HepG2 (cell line): Measurements from ENCODE around the gene MLYCD. TPM values are rescaled to one million over a fixed set of nuclear protein-coding genes. Genes with fewer than 3 reads are reported as not detected.

Experiments used
- BRD4 ChIP-seq: sonication (generic); formaldehyde crosslinking; IDR thresholded peaks from 2 replicates; pipeline ENCODE4 v1.4.0; 2020; ENCODE audit warnings: missing genetic modification reagents
- CEBPZ ChIP-seq: IDR thresholded peaks from 2 replicates; pipeline ENCODE4 v1.6.1; 2012; ENCODE audit warnings: low read length, improper control_type of control experiment
- CSRNP1 ChIP-seq: sonication (generic); formaldehyde crosslinking; IDR thresholded peaks from 2 replicates; pipeline ENCODE4 v1.8.1; 2023; ENCODE audit warnings: mild to moderate bottlenecking, missing genetic modification reagents
- FOXO4 ChIP-seq: sonication (generic); formaldehyde crosslinking; conservative IDR thresholded peaks from 2 replicates; pipeline ENCODE4 v1.8.1; 2023; ENCODE audit warnings: missing genetic modification reagents
- GFI1 ChIP-seq: sonication (generic); formaldehyde crosslinking; IDR thresholded peaks from 2 replicates; pipeline ENCODE4 v1.5.0; 2020; ENCODE audit warnings: missing genetic modification reagents, mild to moderate bottlenecking, borderline replicate concordance
- HNF1B ChIP-seq: sonication (generic); formaldehyde crosslinking; IDR thresholded peaks from 2 replicates; pipeline ENCODE4 v1.5.1; 2020; ENCODE audit warnings: mild to moderate bottlenecking, moderate library complexity, missing genetic modification reagents
- HNF4A ChIP-seq: sonication (generic); formaldehyde crosslinking; IDR thresholded peaks from 2 replicates; pipeline ENCODE4 v1.4.0; 2020; ENCODE audit warnings: missing genetic modification reagents
- ISL2 ChIP-seq: sonication (generic); formaldehyde crosslinking; IDR thresholded peaks from 2 replicates; pipeline ENCODE4 v1.5.0; 2020; ENCODE audit warnings: missing genetic modification reagents
- KLF15 ChIP-seq: sonication (generic); formaldehyde crosslinking; IDR thresholded peaks from 2 replicates; pipeline ENCODE4 v1.8.1; 2023; ENCODE audit warnings: borderline replicate concordance, mild to moderate bottlenecking, inconsistent platforms, missing genetic modification reagents, mixed read lengths
- MNT ChIP-seq: fragments of 450-650 bp; IDR thresholded peaks from 2 replicates; pipeline ENCODE4 v1.6.1; 2016
- NBN ChIP-seq: fragments of 450-650 bp; conservative IDR thresholded peaks from 2 replicates; pipeline ENCODE4 v1.6.1; 2017
- SNRNP70 ChIP-seq: fragments of 200-400 bp; formaldehyde crosslinking; IDR thresholded peaks from 2 replicates; pipeline ENCODE4 v1.6.1; 2017; ENCODE audit warnings: mild to moderate bottlenecking, low read depth, low read length, moderate library complexity
- U2AF2 ChIP-seq: fragments of 200-400 bp; formaldehyde crosslinking; IDR thresholded peaks from 2 replicates; pipeline ENCODE4 v1.6.1; 2017; ENCODE audit warnings: low read depth, mild to moderate bottlenecking, low read length
- ZBTB14 ChIP-seq: sonication (generic); formaldehyde crosslinking; IDR thresholded peaks from 2 replicates; pipeline ENCODE4 v1.4.0; 2020; ENCODE audit warnings: missing genetic modification reagents
- ZNF24 ChIP-seq: fragments of 450-650 bp; IDR thresholded peaks from 2 replicates; pipeline ENCODE4 v1.6.1; 2017; ENCODE audit warnings: antibody characterized with exemption, mild to moderate bottlenecking
- ZNF367 ChIP-seq: sonication (generic); formaldehyde crosslinking; IDR thresholded peaks from 2 replicates; pipeline ENCODE4 v1.4.0; 2020; ENCODE audit warnings: missing genetic modification reagents, borderline replicate concordance
- ZNF543 ChIP-seq: sonication (generic); formaldehyde crosslinking; IDR thresholded peaks from 2 replicates; pipeline ENCODE4 v1.4.0; 2020; ENCODE audit warnings: mild to moderate bottlenecking, missing genetic modification reagents
- ZNF567 ChIP-seq: sonication (generic); formaldehyde crosslinking; IDR thresholded peaks from 2 replicates; pipeline ENCODE4 v1.8.1; 2023; ENCODE audit warnings: mild to moderate bottlenecking, missing genetic modification reagents, borderline replicate concordance
- ZNF570 ChIP-seq: sonication (generic); formaldehyde crosslinking; IDR thresholded peaks from 2 replicates; pipeline ENCODE4 v1.4.0; 2020; ENCODE audit warnings: mild to moderate bottlenecking, missing genetic modification reagents, borderline replicate concordance
- polyA plus RNA-seq, 8 experiments: library from polyadenylated mRNA; depleted of rRNA in 3 of 8; stranded (reverse) in 7 of 8; unstranded in 1 of 8; fragments of >200 nt; fragmentation: Illumina TruSeq in 4 of 8; extraction: Trizol in 4 of 8; gene quantifications; 2 replicates each; pipeline versions ENCODE4 v1.2.1 to v1.2.3, GENCODE V29; 2011 to 2016; ENCODE audit warnings: low read depth in 4 of 8, missing spikeins in 1 of 8, mixed read lengths in 1 of 8; ENCODE audit not compliant: insufficient read depth in 1 of 8
- total RNA-seq, 5 experiments: library from RNA; depleted of rRNA; stranded (reverse); fragments of >200 nt; fragmentation: Illumina TruSeq; extraction: Trizol; gene quantifications; 2 replicates each; pipeline ENCODE4 v1.2.3, GENCODE V29; 2016; ENCODE audit warnings: low read depth in 1 of 5

Gene MLYCD
- total and polyA plus RNA-seq, 2 of the 13 experiments (the other 11 are each of a cell fraction or from before 2014, with no cell fraction given), result 1.8 to 4.0 TPM

- TF ChIP-seq FOXO4 (CRISPR knock-in tag) (no peak), ZBTB14 (CRISPR knock-in tag) (no peak; the same call in 1 of the 2 replicates), CEBPZ (no peak), HNF4A (CRISPR knock-in tag) (no peak; the same call in 1 of the 2 replicates), BRD4 (CRISPR knock-in tag) (no peak), ZNF570 (CRISPR knock-in tag) (no peak), U2AF2 (no peak), NBN (no peak), ZNF543 (CRISPR knock-in tag) (no peak), HNF1B (CRISPR knock-in tag) (no peak), MNT (no peak), SNRNP70 (no peak), ZNF567 (CRISPR knock-in tag) (no peak), GFI1 (CRISPR knock-in tag) (no peak; the same call in 1 of the 2 replicates), ISL2 (no peak), ZNF24 (no peak), ZNF367 (CRISPR knock-in tag) (no peak; the same call in 1 of the 2 replicates), CSRNP1 (CRISPR knock-in tag) (0 out of 2 replicates have a peak, but pooled peaks have one; percentile 60), KLF15 (CRISPR knock-in tag) (0 out of 2 replicates have a peak, but pooled peaks have one; percentile 39)
Measured at GRCh38 chr16:83899272-83899897, 470 bp downstream of the MLYCD start (continued).
